Measurements from ENCODE around the gene MGAT3.
A peak's percentile ranks its signal among the peaks of the same experiment; 100 is the strongest.

Gene MGAT3

GRCh38 chr22:39497429-39497828 is 40.6 kb downstream of the MGAT3 start:
- H3K4me3 ChIP-seq (ENCODE audit: low read length) = no peak overlapping the region

GRCh38 chr22:39498368-39498767 is 41.6 kb downstream of the MGAT3 start:
- no peak for DNase-seq (ENCODE audit: low read depth)
- TF ChIP-seq CTCF (conservative IDR thresholded peaks at IDR 0.05; ENCODE audit: low read length) = no peak
- H3K4me3 ChIP-seq (ENCODE audit: low read length) = no peak overlapping the region

More at GRCh38 chr22:39497429-39497828, 40.6 kb downstream of the MGAT3 start:
- TF ChIP-seq CTCF (conservative IDR thresholded peaks at IDR 0.05; ENCODE audit: low read length) = no peak
- DNase-seq (ENCODE audit: low read depth) = no peak

- DNase-seq (ENCODE audit: low read depth) = no peak
- no peak for TF ChIP-seq CTCF (conservative IDR thresholded peaks at IDR 0.05; ENCODE audit: low read length)
These were observed 42.0 kb downstream of the MGAT3 start for GRCh38 chr22:39498802-39499201.

GRCh38 chr22:39500101-39500500 is 43.3 kb downstream of the MGAT3 start:
- TF ChIP-seq CTCF (conservative IDR thresholded peaks at IDR 0.05; ENCODE audit: low read length) = no peak
- DNase-seq (ENCODE audit: low read depth) = no peak
- no peak overlapping the region for H3K4me3 ChIP-seq (ENCODE audit: low read length)

More at GRCh38 chr22:39498802-39499201, 42.0 kb downstream of the MGAT3 start:
- H3K4me3 ChIP-seq (ENCODE audit: low read length) = no peak overlapping the region

- no peak for TF ChIP-seq CTCF (conservative IDR thresholded peaks at IDR 0.05; ENCODE audit: low read length)
- DNase-seq (ENCODE audit: low read depth) = no peak
- H3K4me3 ChIP-seq (ENCODE audit: low read length) = peak overlapping the region; percentile 86
These were observed 44.9 kb downstream of the MGAT3 start for GRCh38 chr22:39501644-39502108.

DNA sequence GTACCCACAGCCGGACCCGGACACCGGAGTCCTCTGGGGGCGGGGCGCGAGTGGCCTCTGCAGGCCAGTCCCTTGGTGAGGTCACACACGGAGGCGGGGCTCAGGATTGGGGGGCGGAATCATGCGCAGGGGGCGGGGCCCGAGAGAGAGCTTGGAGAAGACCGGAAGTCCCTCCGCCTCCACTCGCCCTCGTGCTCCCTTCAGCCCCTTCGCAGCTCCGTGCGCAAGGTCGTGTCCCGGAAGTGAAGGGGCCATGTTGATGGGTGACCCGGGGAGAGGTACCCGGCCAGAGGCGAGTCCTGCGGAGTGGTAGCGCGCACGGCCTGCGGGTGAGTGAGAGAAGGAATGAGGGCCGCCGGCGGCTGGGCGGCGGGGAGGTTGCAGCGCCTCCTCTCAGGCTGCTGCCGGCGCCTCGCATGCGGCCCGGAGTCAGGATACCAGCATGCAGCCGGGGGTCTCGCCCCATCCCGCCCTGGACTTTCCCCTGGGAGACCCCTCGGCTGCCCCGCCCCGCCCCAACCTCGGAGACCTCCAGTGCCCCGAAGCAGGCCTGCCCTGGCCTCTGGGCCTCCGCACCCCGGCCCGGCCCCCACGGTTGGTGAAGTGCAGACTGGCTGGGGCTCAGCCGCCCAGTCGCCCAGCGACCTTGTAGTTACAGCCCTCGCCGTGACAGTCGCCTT is 45.4 kb downstream of the MGAT3 start, which contains the start of gene MIEF1:
Gene MIEF1, plus strand, starts transcription at position 182 of the 680 bp plus-strand sequence. CDS start 9,005 bp downstream, outside the sequence.
- peak within 1 kb of the TSS; percentile 86 for H3K4me3 ChIP-seq (ENCODE audit: low read length)
- no peak for TF ChIP-seq CTCF (conservative IDR thresholded peaks at IDR 0.05; ENCODE audit: low read length)
- DNase-seq (ENCODE audit: low read depth) = peak; percentile 96

DNA sequence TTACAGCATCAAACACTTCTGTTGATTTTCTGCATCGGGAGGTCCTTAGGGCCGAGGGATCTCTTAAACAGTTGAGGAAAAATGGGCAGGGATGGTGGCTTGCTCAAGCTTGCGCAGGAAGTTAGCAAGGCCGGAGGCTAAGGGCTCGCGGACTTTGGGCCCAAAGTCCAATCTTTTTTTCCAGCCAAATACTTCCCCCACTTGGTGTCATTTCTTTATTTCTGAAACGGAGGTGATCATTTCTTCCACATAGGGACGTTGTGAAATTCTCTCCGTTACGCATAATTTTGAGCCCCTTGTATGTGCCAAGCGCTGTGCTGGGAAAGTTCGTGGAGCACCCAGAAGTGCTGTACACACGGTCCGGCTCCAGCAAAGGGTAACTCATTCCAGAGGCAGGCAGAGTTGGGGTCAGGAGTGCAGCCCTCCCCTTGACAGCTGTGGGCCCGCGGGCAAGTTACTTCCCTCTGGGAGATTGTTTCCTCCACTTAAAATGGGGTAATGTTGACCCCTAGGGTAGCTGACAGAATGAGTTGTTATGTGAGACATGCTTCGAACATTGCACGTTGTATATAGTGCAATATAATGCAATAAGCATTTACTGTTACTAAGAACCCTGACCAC is 46.1 kb downstream of the MGAT3 start:
- DNase-seq (ENCODE audit: low read depth) = no peak
- peak overlapping the region; percentile 86 for H3K4me3 ChIP-seq (ENCODE audit: low read length)
- TF ChIP-seq CTCF (conservative IDR thresholded peaks at IDR 0.05; ENCODE audit: low read length) = no peak
